Hepatocyte (in vitro differentiated cells): Measurements from ENCODE around the gene HJURP.

Experiments
- EZH2 ChIP-seq: fragments of 200-600 bp; sonication (generic); IDR thresholded peaks from 2 replicates; pipeline ENCODE4 v1.6.1; 2016; ENCODE audit warnings: antibody characterized with exemption, mild to moderate bottlenecking, borderline replicate concordance
- EZH2phosphoT487 ChIP-seq: fragments of 200-600 bp; sonication (generic); IDR thresholded peaks from one replicate; pipeline ENCODE4 v1.6.1; 2018; ENCODE audit warnings: antibody characterized with exemption, mild to moderate bottlenecking, low read depth, moderate library complexity; ENCODE audit not compliant: unreplicated experiment, severe bottlenecking
- TF ChIP-seq, protein P1 (sequence below): fragments of 200-600 bp; sonication (generic); IDR thresholded peaks from 2 replicates; pipeline ENCODE4 v1.5.1; 2016; ENCODE audit warnings: antibody characterized with exemption, mild to moderate bottlenecking; ENCODE audit not compliant: poor library complexity

DNA sequence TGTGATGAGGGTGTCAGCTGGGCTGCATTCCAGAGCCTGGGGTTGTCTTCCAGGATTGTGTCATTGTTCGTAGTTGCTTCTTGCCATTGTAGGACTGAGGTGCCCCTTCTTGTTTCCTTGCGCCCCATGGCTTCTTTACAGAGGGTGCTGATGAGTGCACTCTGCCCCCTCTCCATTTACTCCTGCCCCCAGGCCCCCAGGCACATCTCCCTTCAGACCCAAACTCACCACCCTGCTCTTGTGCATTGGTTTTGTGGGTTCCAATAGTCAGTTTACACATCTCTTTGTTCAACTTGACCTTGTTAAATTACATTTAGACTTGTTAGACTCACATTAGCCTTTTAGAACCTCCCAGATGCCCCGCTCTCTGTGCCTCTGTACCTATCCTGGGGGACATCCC is 33.1 kb downstream of the HJURP start:
- TF ChIP-seq EZH2phosphoT487 = no peak
- TF ChIP-seq, protein P1, sequence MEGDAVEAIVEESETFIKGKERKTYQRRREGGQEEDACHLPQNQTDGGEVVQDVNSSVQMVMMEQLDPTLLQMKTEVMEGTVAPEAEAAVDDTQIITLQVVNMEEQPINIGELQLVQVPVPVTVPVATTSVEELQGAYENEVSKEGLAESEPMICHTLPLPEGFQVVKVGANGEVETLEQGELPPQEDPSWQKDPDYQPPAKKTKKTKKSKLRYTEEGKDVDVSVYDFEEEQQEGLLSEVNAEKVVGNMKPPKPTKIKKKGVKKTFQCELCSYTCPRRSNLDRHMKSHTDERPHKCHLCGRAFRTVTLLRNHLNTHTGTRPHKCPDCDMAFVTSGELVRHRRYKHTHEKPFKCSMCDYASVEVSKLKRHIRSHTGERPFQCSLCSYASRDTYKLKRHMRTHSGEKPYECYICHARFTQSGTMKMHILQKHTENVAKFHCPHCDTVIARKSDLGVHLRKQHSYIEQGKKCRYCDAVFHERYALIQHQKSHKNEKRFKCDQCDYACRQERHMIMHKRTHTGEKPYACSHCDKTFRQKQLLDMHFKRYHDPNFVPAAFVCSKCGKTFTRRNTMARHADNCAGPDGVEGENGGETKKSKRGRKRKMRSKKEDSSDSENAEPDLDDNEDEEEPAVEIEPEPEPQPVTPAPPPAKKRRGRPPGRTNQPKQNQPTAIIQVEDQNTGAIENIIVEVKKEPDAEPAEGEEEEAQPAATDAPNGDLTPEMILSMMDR = no peak
- TF ChIP-seq EZH2 = no peak
